PFSK-1 (cell line): ENCODE data around the gene SPATA6L.

Experiments used
- FOXP2 ChIP-seq: optimal IDR thresholded peaks from 2 replicates; pipeline ENCODE3; 2011; ENCODE audit warnings: borderline replicate concordance, control low read depth, inconsistent platforms; ENCODE audit not compliant: insufficient read depth; ENCODE audit errors: extremely low read length, extremely low read depth
- POLR2AphosphoS5 ChIP-seq: IDR thresholded peaks from 2 replicates; pipeline ENCODE4 v1.6.1; 2012; ENCODE audit warnings: low read depth, mild to moderate bottlenecking, control low read depth, low read length, moderate library complexity
- SIN3A ChIP-seq: IDR thresholded peaks from 2 replicates; pipeline ENCODE4 v1.6.1; 2012; ENCODE audit warnings: mild to moderate bottlenecking, low read length, moderate library complexity, borderline replicate concordance; ENCODE audit not compliant: insufficient read depth
- TAF1 ChIP-seq: IDR thresholded peaks from 2 replicates; pipeline ENCODE4 v1.6.1; 2012; ENCODE audit warnings: low read length, control low read depth, borderline replicate concordance; ENCODE audit not compliant: insufficient read depth
- TF ChIP-seq, protein P1 (sequence below), 2 experiments: IDR thresholded peaks; 2 replicates each; pipeline versions ENCODE4 v1.6.1 to v1.8.0; 2011 to 2012; ENCODE audit warnings: low read depth in 2 of 2, low read length in 2 of 2, control low read depth in 1 of 2, inconsistent platforms in 1 of 2, mild to moderate bottlenecking in 1 of 2, moderate library complexity in 1 of 2; ENCODE audit not compliant: insufficient read depth in 1 of 2

SPATA6L gene

DNA sequence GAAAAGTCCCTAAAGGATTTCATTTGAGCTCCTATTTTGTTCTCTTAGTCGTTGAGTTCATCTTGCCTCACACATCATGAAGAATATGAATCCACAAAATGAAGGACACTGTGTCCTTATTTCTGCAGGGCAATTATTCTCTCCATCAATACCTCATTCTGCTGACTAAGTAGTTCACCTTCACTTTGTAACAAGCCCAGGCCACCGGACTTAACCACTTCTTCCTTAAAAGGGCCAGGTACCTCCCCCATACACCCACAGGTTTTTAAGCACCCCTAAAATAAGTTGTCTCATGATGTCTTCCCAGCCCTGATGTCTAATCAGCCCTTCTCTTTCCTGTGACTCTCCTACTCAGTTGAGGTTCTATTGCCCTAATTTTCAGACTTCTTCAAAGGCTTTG, 71.3 kb downstream of the SPATA6L start:
- no peak for TF ChIP-seq SIN3A
- no peak for TF ChIP-seq TAF1
- TF ChIP-seq POLR2AphosphoS5 = no peak
- no peak for TF ChIP-seq FOXP2
- TF ChIP-seq, protein P1, sequence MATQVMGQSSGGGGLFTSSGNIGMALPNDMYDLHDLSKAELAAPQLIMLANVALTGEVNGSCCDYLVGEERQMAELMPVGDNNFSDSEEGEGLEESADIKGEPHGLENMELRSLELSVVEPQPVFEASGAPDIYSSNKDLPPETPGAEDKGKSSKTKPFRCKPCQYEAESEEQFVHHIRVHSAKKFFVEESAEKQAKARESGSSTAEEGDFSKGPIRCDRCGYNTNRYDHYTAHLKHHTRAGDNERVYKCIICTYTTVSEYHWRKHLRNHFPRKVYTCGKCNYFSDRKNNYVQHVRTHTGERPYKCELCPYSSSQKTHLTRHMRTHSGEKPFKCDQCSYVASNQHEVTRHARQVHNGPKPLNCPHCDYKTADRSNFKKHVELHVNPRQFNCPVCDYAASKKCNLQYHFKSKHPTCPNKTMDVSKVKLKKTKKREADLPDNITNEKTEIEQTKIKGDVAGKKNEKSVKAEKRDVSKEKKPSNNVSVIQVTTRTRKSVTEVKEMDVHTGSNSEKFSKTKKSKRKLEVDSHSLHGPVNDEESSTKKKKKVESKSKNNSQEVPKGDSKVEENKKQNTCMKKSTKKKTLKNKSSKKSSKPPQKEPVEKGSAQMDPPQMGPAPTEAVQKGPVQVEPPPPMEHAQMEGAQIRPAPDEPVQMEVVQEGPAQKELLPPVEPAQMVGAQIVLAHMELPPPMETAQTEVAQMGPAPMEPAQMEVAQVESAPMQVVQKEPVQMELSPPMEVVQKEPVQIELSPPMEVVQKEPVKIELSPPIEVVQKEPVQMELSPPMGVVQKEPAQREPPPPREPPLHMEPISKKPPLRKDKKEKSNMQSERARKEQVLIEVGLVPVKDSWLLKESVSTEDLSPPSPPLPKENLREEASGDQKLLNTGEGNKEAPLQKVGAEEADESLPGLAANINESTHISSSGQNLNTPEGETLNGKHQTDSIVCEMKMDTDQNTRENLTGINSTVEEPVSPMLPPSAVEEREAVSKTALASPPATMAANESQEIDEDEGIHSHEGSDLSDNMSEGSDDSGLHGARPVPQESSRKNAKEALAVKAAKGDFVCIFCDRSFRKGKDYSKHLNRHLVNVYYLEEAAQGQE (IDR thresholded peaks at IDR 0.05; ENCODE audit: insufficient read depth in 1 of 2, low read depth in 2 of 2, low read length in 2 of 2) = no peak

DNA sequence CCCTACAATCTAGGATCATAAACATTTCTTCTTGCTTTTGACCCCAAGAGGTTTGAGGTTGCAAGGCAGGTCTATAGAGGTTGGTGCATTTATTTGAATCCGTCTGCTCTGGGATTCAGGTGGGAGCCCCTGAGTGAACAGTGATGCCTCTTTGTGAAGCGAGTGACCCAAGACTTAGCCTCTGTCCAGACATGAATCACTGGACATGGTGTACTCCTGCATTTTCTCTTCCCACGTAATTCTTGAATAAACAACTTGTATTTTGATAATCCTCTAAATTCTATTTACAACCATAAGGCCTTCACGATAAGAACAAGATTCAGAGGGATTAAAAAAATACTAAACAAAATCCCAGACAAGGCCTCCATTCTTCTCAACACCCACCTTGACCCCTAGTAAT, 71.7 kb downstream of the SPATA6L start:
- no peak for TF ChIP-seq SIN3A
- TF ChIP-seq, protein P1 (IDR thresholded peaks at IDR 0.05; ENCODE audit: insufficient read depth in 1 of 2, low read depth in 2 of 2, low read length in 2 of 2) = no peak
- no peak for TF ChIP-seq TAF1
- no peak for TF ChIP-seq POLR2AphosphoS5

DNA sequence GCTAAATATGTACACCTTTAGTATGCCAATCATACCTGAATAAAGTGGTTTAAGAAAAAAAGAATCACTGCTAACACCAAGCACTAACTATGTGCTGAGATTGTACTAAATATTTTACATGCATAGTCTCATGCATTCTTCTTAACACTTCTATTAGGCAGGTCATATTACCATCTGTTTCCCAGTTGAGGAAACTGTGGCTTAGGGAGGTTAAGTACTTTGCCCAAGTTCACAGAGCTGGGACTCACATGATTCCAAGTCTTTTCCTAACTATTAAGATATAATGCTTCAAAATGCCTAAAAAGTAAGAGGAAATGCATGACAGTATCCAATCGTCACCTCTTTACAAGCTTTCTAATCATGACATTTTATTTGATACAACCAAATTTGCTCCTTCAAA, 73.4 kb downstream of the SPATA6L start:
- TF ChIP-seq TAF1 = no peak
- TF ChIP-seq FOXP2 = no peak
- no peak for TF ChIP-seq POLR2AphosphoS5
- TF ChIP-seq SIN3A = no peak
- TF ChIP-seq, protein P1 (IDR thresholded peaks at IDR 0.05; ENCODE audit: insufficient read depth in 1 of 2, low read depth in 2 of 2, low read length in 2 of 2) = no peak

DNA sequence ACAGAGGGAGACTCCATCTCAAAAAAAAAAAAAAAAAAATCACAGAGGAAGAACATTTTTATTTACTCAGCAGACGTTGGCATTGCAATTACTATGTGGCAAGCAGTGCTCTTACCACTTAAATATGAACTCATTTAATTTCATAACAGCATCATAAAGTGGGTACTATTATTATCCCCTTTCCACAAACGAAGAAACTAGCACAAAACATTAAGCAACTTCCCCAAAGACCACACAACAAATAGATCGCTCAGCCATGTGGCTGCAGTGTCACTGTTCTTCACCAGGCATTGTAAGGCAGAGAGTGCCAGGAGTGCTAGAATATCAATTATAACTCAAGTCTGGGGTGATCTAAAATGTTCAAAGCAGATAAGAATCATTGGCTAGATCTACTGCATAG, 74.0 kb downstream of the SPATA6L start:
- TF ChIP-seq SIN3A (no peak), FOXP2 (no peak), POLR2AphosphoS5 (no peak), TAF1 (no peak)
- TF ChIP-seq, protein P1 (IDR thresholded peaks at IDR 0.05; ENCODE audit: insufficient read depth in 1 of 2, low read depth in 2 of 2, low read length in 2 of 2) = no peak

DNA sequence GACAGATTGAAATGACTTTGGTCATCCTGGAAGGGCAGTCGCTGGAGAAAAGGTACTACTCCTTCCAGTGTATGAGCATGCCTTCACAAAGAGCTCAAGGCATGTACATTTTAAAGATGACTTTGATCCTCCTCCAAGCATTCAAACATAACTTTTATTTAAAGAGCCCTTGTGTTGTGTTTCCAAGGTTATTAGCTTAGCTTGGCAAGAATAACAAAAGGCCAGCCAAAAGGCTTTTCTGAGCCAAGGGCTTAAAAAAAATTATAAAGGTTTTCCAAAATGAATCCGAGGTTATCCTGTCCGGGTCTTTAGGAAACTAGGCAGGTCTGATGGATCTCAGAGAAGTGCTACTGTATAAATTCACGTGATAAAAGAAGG, 75.2 kb downstream of the SPATA6L start:
- TF ChIP-seq POLR2AphosphoS5 (no peak), FOXP2 (no peak), TAF1 (no peak), SIN3A (no peak)
- TF ChIP-seq, protein P1 (IDR thresholded peaks at IDR 0.05; ENCODE audit: insufficient read depth in 1 of 2, low read depth in 2 of 2, low read length in 2 of 2) = no peak
